GM12891 (cell line): ENCODE data around the gene NAT10.

ENCODE experiments used
- PAX5 ChIP-seq: IDR thresholded peaks from 2 replicates; pipeline ENCODE4 v1.6.1; 2011; ENCODE audit warnings: low read length, moderate library complexity, mild to moderate bottlenecking; ENCODE audit not compliant: insufficient read depth, severe bottlenecking
- POLR2A ChIP-seq: IDR thresholded peaks from 2 replicates; pipeline ENCODE4 v1.6.1; 2011; ENCODE audit warnings: low read depth, low read length, control low read depth
- POLR2AphosphoS5 ChIP-seq: IDR thresholded peaks from 2 replicates; pipeline ENCODE4 v1.6.1; 2011; ENCODE audit warnings: low read depth, low read length, control low read depth
- POU2F2 ChIP-seq: IDR thresholded peaks from 2 replicates; pipeline ENCODE4 v1.6.1; 2011; ENCODE audit warnings: low read depth, mild to moderate bottlenecking, control low read depth, low read length, moderate library complexity

DNA sequence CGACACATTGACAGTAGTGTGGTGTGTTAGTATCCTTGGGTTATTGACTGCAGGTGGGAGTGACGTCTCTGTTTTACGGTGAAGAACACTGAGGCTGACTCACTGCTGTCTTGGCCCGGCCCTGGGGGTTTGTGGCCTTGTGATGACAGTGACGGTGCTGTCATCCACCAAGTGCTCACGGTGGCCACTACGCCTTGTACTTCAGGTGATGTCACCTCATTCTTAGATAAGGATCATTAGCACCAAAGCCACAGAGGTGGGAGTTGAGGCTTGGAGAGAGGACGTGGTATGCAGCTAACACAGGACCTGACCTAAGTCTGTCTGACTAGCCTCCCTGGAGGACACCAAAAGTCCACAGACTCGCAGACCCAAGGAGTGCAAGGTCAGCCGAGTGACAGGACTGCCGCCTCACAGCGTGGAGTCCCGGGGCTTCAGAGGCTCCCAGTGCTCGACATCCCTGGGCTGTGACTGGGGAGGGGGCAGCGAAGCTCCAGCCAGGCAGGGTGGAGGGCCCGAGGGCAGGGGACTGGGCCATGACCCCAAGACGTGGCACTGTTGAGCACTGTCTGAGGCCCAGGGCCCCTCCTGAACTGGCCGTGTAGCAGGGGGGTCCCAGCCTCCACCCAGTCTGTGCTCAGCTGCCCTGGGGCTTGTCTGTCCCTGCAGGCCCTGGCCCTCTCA lies 56.5 kb downstream of the NAT10 start:
- TF ChIP-seq POLR2AphosphoS5 (no peak), POLR2A (no peak), POU2F2 (no peak), PAX5 (no peak)
